CD4-positive, alpha-beta T cell (primary cell): ENCODE data around the gene SDK1. TPM values are rescaled to one million over a fixed set of nuclear protein-coding genes. Genes with fewer than 3 reads are reported as not detected.

Experiments
- ATAC-seq: fragments of 200-7000 bp; cut with Tn5 transposase; one replicate; pipeline ENCODE4 v1.10.0; 2022; ENCODE audit warnings: mild to moderate bottlenecking; ENCODE audit not compliant: poor library complexity
- CTCF ChIA-PET: fragments of 350-600 bp; sonication (Branson Sonifier 250); formaldehyde crosslinking; loops from one replicate; lab custom pipeline; 2021; ENCODE audit warnings: antibody characterized with exemption, inconsistent platforms; lab: Charles Lee
- POLR2A ChIA-PET: fragments of 350-600 bp; sonication (Branson Sonifier 250); formaldehyde crosslinking; loops from one replicate; lab custom pipeline; 2021; ENCODE audit warnings: antibody characterized with exemption, inconsistent platforms; lab: Charles Lee
- DNase-seq, 14 experiments: peaks; one replicate each; pipeline ENCODE4 v3.0.0-alpha.2; 2013 to 2020; ENCODE audit warnings: mixed read lengths in 2 of 14
- H3K27ac ChIP-seq, 2 donors: one replicate each; pipeline versions ENCODE4 v1.5.1 to v1.7.0; 2013; ENCODE audit warnings: low read length in 2 of 2, low read depth in 1 of 2, mild to moderate bottlenecking in 1 of 2
- H3K27me3 ChIP-seq, 2 experiments: 1 replicate in 1 of 2; 2 replicates in 1 of 2; pipeline versions ENCODE4 v1.6.1 to v1.7.0; 2013; ENCODE audit warnings: low read length in 2 of 2, control low read depth in 1 of 2, mild to moderate bottlenecking in 1 of 2, moderate library complexity in 1 of 2; ENCODE audit not compliant: insufficient read depth in 2 of 2, control insufficient read depth in 1 of 2
- H3K36me3 ChIP-seq: one replicate; pipeline ENCODE4 v1.6.1; 2013; ENCODE audit warnings: low read length, control low read depth; ENCODE audit not compliant: insufficient read depth
- H3K4me1 ChIP-seq: one replicate; pipeline ENCODE4 v1.6.1; 2013; ENCODE audit warnings: low read length, control low read depth; ENCODE audit not compliant: insufficient read depth
- H3K4me3 ChIP-seq: one replicate; pipeline ENCODE4 v1.5.1; 2013; ENCODE audit warnings: mild to moderate bottlenecking, low read length, moderate library complexity
- H3K9me3 ChIP-seq, 2 experiments: 1 replicate in 1 of 2; 2 replicates in 1 of 2; pipeline versions ENCODE4 v1.6.1 to v1.7.0; 2013; ENCODE audit warnings: low read length in 2 of 2, mild to moderate bottlenecking in 2 of 2, control low read depth in 1 of 2, moderate library complexity in 1 of 2; ENCODE audit not compliant: control insufficient read depth in 1 of 2, insufficient read depth in 1 of 2
- H3K27ac Mint-ChIP-seq: one replicate; pipeline ENCODE4 v1.8.0; 2020; ENCODE audit warnings: mixed read lengths
- H3K27me3 Mint-ChIP-seq: one replicate; pipeline ENCODE4 v1.8.0; 2021; ENCODE audit warnings: mixed read lengths
- H3K36me3 Mint-ChIP-seq: one replicate; pipeline ENCODE4 v1.8.0; 2021; ENCODE audit warnings: low read depth, mixed read lengths
- H3K4me1 Mint-ChIP-seq: one replicate; pipeline ENCODE4 v1.8.0; 2021; ENCODE audit warnings: low read depth, mixed read lengths
- H3K4me3 Mint-ChIP-seq: one replicate; pipeline ENCODE4 v1.8.0; 2020; ENCODE audit warnings: mild to moderate bottlenecking, mixed read lengths
- H3K9me3 Mint-ChIP-seq: one replicate; pipeline ENCODE4 v1.8.0; 2020; ENCODE audit warnings: mixed read lengths
- intact Hi-C, 2 experiments: fragments of 100-400 bp; cut with DNase I in 1 of 2; cut with micrococcal nuclease in 1 of 2; formaldehyde crosslinking; loops; one replicate each; pipeline versions ENCODE4 v1.15.1 to v1.9.0; 2023 to 2025; cut with DNase I, micrococcal nuclease
- total RNA-seq, 174 experiments: library from RNA in 2 of 174; stranded (reverse) in 2 of 174; gene quantifications; one replicate each; pipeline ENCODE4 v1.2.3 and lab custom pipeline; 2021 to 2026
- TF ChIP-seq, protein P1 (sequence below): fragments of 200-600 bp; IDR thresholded peaks from one replicate; pipeline ENCODE4 v1.8.0; 2022; ENCODE audit warnings: antibody characterized with exemption, mild to moderate bottlenecking

Gene SDK1
- total RNA-seq, 2 experiments from 2014 or later = 1.1 to 1.3 TPM

DNA sequence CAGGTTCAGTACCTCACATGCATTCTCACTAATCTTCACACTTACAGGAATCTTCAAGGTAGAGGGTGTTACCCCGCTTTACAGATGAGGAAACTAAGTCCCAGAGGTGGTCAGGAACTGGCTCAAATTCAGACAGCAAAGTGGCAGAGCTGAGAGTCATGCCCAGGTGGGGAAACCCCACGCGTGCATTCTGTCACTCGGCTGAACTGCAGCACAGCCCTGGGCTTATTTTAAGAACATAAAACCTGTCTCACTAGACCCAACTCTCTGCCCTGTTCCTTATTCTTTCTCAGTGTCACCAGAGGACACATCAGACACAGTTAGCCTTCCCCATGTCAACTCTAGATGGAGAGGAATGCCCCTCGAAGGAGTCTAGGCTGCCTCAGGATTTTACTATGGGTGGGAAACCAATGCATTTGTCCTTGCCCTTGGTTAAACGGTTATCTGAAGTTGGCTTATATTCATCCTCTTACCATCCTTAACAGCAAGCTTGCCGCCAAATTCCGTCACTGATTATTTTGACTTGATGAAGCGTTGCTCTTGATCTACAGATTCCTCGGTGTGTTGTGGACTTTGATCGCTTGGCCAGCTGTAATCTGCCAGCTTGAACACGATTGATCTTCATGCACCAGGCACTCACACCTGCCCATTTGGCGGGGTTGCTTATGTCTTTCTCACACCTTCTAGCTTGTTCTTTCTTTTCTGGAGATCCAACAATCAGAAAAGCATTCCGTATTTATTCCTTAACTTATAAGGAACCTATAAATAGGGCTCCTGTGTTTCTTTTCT is 627.9 kb downstream of the SDK1 start:
- Mint-ChIP-seq H3K27me3 (peaks cover 9% of the 10 kb centered on the region), H3K36me3 (no peaks in the 10 kb centered on the region), H3K27ac (no peak overlapping the region), H3K4me3 (no peak overlapping the region), H3K4me1 (no peaks in the 10 kb centered on the region), H3K9me3 (no peaks in the 10 kb centered on the region)
- intact Hi-C loops = no loop called here
- Histone ChIP-seq H3K4me3 (no peak overlapping the region), H3K27ac (no peak overlapping the region), H3K9me3 (no peaks in the 10 kb centered on the region), H3K36me3 (no peaks in the 10 kb centered on the region), H3K27me3 (no peaks in the 10 kb centered on the region), H3K4me1 (no peaks in the 10 kb centered on the region)
- TF ChIP-seq, protein P1, sequence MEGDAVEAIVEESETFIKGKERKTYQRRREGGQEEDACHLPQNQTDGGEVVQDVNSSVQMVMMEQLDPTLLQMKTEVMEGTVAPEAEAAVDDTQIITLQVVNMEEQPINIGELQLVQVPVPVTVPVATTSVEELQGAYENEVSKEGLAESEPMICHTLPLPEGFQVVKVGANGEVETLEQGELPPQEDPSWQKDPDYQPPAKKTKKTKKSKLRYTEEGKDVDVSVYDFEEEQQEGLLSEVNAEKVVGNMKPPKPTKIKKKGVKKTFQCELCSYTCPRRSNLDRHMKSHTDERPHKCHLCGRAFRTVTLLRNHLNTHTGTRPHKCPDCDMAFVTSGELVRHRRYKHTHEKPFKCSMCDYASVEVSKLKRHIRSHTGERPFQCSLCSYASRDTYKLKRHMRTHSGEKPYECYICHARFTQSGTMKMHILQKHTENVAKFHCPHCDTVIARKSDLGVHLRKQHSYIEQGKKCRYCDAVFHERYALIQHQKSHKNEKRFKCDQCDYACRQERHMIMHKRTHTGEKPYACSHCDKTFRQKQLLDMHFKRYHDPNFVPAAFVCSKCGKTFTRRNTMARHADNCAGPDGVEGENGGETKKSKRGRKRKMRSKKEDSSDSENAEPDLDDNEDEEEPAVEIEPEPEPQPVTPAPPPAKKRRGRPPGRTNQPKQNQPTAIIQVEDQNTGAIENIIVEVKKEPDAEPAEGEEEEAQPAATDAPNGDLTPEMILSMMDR = no peak
- ATAC-seq (no peak), DNase-seq (no peak)
- CTCF ChIA-PET = no interaction called here
- POLR2A ChIA-PET = no interaction called here

DNA sequence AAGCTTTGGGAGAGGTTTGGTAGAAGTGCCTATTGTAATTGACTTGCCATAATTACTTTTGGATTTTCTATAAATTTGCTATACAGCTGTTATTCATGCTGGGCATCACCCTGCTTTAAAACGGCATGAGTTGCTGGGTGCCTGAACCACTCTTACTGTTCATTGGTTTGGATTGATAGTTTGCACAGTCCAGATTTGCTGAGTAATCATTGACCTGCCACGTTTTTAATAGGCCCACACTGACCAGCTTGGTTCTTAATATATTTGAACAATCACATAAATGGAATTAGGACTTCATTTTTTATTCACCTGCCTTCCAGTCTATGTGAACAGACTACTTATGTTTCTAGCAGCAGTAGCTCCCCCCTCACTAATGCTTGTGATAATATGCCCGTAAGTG is 630.8 kb downstream of the SDK1 start:
- H3K27me3 ChIP-seq = no peaks in the 10 kb centered on the region
- H3K4me1 ChIP-seq = no peaks in the 10 kb centered on the region
- peaks cover 0 to 3% of the 10 kb centered on the region in 2 experiments for H3K9me3 ChIP-seq
- H3K4me1 Mint-ChIP-seq = no peaks in the 10 kb centered on the region
- H3K36me3 Mint-ChIP-seq = no peaks in the 10 kb centered on the region
- ChIA-PET CTCF (no interaction called here), POLR2A (no interaction called here)
- DNase-seq (no peak), ATAC-seq (no peak)
- H3K27me3 Mint-ChIP-seq = peaks cover 9% of the 10 kb centered on the region
- intact Hi-C loops = no loop called here
- TF ChIP-seq, protein P1 = no peak
- H3K4me3 ChIP-seq = no peak overlapping the region
- no peaks in the 10 kb centered on the region for H3K36me3 ChIP-seq
- H3K4me3 Mint-ChIP-seq = no peak overlapping the region
- H3K9me3 Mint-ChIP-seq = peaks cover 4% of the 10 kb centered on the region
- no peak overlapping the region for H3K27ac ChIP-seq
- H3K27ac Mint-ChIP-seq = no peak overlapping the region

DNA sequence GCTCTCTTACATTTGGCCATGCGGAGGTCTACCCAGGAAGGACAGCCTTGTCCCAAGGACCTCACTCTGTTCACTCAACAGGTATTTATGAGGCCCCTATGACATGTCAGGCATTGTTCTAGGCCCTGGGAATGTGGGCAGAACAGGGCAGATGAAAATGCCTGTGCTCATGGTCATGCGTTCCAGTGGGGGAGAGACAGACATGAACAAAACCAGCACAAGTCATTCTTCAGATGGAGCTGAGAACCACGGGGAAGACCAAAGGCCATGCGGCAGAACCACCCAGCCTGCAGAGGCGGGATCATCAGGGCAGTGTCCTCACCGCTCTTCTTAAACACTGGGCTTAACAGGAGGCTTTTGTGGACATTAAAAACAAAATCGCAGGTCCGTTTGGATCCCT is 636.1 kb downstream of the SDK1 start:
- Histone ChIP-seq H3K9me3 (peaks cover 0 to 7% of the 10 kb centered on the region in 2 experiments), H3K4me1 (no peaks in the 10 kb centered on the region), H3K27me3 (no peaks in the 10 kb centered on the region), H3K36me3 (no peaks in the 10 kb centered on the region), H3K27ac (no peak overlapping the region), H3K4me3 (no peak overlapping the region)
- Mint-ChIP-seq H3K4me1 (no peaks in the 10 kb centered on the region), H3K9me3 (peaks cover 4% of the 10 kb centered on the region), H3K27me3 (peaks cover 8% of the 10 kb centered on the region), H3K4me3 (no peak overlapping the region), H3K36me3 (no peaks in the 10 kb centered on the region), H3K27ac (no peak overlapping the region)
- intact Hi-C loops = no loop called here
- CTCF ChIA-PET = no interaction called here
- DNase-seq = no peak
- TF ChIP-seq, protein P1 = no peak
- ATAC-seq = no peak
- POLR2A ChIA-PET = no interaction called here
